ENCODE data around the gene PPP1R12B.
"Not testable (repeated sequence)": the region's sequence is repeated elsewhere in the genome, so short reads cannot be mapped to it uniquely, and the experiment has no call there.

The PPP1R12B gene

GRCh38 chr1:202587859-202588485 is 239.5 kb downstream of the PPP1R12B start:
- DNase-seq = no peak

- no peak for DNase-seq
Measured at GRCh38 chr1:202588503-202589189, 240.1 kb downstream of the PPP1R12B start.

GRCh38 chr1:202589190-202589930 is 240.9 kb downstream of the PPP1R12B start:
- no peak for DNase-seq

- no peak for DNase-seq
Measured at GRCh38 chr1:202590126-202590525, 241.6 kb downstream of the PPP1R12B start.

- DNase-seq = no peak
Measured at GRCh38 chr1:202590975-202591411, 242.5 kb downstream of the PPP1R12B start.

GRCh38 chr1:202591515-202591914 is 243.0 kb downstream of the PPP1R12B start:
- DNase-seq = no peak

GRCh38 chr1:202592146-202592545 is 243.6 kb downstream of the PPP1R12B start:
- DNase-seq = no peak

- DNase-seq = no peak
Measured at GRCh38 chr1:202593845-202594244, 245.3 kb downstream of the PPP1R12B start.

GRCh38 chr1:202596638-202597037 is 248.1 kb downstream of the PPP1R12B start:
- DNase-seq = no peak

GRCh38 chr1:202597090-202597761 is 248.7 kb downstream of the PPP1R12B start:
- no peak for DNase-seq

GRCh38 chr1:202599669-202600431 is 251.4 kb downstream of the PPP1R12B start:
- DNase-seq = peak in 1 of 5 donors; percentile 34

GRCh38 chr1:202600432-202601041 is 252.0 kb downstream of the PPP1R12B start:
- DNase-seq = no peak

- DNase-seq = no peak
Measured at GRCh38 chr1:202603435-202603834, 254.9 kb downstream of the PPP1R12B start.

GRCh38 chr1:202605515-202605914 is 257.0 kb downstream of the PPP1R12B start:
- DNase-seq = no peak

GRCh38 chr1:202612036-202612435 is 263.5 kb downstream of the PPP1R12B start:
- DNase-seq = not testable (repeated sequence)

GRCh38 chr1:202613571-202613970 is 265.1 kb downstream of the PPP1R12B start:
- DNase-seq = no peak

- not testable (repeated sequence) for DNase-seq
Measured at GRCh38 chr1:202614363-202615207, 266.1 kb downstream of the PPP1R12B start.

- DNase-seq = not testable (repeated sequence)
Measured at GRCh38 chr1:202615208-202615500, 266.7 kb downstream of the PPP1R12B start.

GRCh38 chr1:202615501-202616354 is 267.2 kb downstream of the PPP1R12B start:
- no peak for DNase-seq

- no peak for DNase-seq
Measured at GRCh38 chr1:202616355-202616915, 267.9 kb downstream of the PPP1R12B start.

Measured in T-helper 1 cell (primary cell).